C1 segment of cervical spinal cord (tissue), 14 donors: ENCODE data around the gene ERICH6B.

ENCODE experiments used
- DNase-seq, 14 donors: peaks; one replicate each; lab custom pipeline; 2025; lab: John Stamatoyannopoulos, UW

The ERICH6B gene

DNA sequence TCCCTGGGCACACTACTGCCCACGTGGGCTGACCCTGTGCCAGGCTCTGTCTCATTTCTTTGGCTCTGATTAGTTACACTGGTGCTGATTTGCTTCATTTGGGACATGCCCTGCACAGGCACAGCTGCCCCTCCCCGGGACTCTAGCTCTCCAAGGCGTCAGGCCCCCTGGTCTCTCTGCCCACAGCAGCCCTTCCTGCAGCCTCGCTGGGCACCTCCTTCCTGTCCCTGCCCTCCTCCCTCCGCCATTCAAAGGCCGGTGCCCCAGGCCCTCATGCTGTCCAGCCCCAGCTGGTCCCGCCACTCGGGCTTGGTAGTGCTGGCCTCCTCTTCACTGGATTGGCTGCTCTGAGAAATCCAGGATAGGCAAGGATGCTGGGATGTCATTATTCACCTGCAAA lies 73.1 kb downstream of the ERICH6B start:
- no peak for DNase-seq

DNA sequence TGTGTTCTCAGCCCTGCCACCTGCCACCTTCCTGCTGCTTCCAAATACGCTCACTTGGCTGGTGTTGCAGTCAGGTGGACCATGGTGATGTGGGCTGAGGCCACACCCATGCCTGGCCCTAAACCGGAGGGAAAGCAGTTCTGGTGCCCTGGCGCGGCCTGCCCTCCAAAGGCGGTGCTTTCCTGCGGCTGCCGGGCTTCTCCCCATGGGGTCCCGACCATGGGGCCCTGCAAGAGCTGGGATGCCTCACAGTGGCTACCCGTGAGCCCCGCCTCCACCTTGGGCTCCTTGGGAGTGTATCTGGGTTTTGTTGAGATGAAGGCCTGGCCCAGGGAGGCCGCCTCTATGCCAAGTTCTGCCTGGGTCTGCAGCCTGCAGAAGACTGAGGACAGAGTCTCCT lies 73.7 kb downstream of the ERICH6B start:
- no peak for DNase-seq

DNA sequence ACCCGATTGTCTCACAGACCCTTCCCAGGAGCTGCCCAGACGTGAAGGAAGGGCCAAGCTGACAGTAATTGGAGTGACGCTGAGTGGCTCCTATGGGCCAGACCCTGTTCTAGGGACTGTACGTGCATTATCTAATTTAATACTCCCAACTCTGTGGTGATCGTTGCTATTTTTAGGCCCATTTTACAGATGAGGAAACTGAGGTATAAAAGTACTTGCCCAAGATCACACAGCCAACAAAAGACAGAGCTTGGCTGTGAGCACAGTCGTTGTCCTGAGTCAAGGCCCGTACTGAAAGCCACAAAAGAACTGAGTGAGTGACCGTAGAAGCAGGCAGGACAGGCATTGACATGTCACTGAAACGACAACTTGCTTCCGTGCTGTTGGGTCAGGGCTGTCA lies 74.7 kb downstream of the ERICH6B start:
- no peak for DNase-seq

DNA sequence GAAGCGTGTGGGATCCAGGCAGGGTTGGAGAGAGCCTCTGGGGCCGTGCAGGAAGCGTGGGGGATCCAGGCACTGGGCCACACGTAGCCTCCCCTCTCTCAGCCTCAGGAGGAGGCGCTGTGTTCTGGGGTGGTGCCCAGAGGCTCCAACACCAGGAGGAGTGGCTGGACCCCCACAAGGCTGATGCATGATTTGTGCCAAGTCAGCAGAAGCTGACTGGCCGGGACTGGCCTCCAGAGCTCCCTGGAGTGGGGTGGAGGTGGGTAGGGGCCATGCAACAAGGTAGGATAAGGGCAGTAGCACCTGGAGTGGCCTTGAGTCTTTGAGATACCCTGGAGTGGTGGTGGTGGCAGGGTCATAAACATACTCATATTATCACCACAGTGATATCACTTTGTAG lies 75.3 kb downstream of the ERICH6B start:
- DNase-seq, result no peak

DNA sequence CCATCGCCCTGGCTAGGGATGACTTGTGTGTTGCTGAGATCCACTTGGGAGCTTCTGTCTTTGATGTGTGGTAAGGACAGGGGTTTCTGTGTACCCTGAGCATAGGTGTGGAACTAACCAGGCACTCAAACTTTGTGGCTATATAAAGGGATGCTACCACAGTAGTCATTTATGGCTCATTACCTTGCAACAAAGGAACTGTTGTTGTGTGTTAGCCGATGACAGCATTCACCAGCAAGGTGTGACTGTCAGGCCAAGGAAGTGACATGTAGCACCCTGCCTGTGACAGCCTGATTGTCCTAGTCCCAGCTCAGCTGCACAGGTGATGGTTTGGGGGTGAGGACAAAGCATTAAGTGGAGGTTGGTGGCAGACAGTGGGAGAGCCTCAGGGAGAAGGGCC lies 77.2 kb downstream of the ERICH6B start:
- no peak for DNase-seq

DNA sequence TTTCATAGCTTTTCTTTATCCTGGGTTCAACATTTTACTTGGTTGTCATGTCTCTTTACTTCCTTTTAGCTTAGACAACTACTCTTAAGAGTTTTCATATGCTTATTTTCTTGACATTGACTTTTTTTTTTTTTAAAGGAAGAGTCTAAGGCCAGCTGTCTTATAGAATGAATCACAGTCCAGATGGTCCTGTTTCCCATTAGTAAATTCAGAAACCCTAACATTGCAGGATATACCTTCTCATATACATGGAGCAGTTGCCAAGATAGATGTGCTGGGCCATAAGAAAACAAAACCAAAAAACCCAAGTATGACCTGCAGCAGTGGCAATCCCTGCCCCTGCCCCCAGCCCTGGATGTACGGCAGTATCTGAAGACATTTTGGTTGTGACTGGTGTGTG lies 78.0 kb downstream of the ERICH6B start:
- DNase-seq, result no peak

DNA sequence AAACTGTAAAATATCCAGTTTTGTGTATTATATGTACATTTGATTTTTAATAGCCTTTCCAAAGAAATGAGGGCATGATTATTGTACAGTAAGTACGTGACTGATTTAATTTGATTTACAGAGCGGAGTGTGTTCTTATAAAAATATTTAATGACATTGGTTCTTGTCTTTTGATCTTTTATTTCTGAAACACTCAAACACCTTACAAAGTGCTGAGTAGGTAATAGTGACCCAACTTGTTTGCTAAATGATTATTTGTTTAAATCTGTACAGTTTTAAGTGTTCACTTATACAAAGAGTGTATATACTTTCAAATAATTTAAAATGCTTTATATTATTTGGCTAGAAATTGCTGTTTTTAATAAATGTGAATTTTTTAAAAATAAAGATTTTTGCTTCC lies 79.3 kb downstream of the ERICH6B start:
- no peak for DNase-seq

DNA sequence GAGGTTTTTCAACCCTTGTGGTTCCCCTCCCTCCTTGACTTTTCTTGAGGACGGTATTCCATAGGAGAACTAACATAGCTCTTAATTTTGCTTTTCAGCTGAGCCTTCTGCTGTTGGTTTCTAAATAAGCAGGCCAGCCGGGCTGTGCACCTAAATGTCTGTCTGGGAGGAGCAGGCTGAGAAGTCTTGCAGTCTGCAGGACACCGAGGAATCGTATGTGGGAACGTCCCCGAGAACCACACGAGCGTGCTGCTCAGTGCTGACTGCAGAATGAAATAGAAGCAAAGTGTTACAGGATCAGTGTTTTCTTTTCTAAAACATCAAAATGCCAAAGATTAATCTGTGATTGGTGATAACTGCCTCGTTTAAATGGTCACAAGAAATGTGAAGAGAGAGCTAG lies 80.9 kb downstream of the ERICH6B start:
- DNase-seq, result no peak

DNA sequence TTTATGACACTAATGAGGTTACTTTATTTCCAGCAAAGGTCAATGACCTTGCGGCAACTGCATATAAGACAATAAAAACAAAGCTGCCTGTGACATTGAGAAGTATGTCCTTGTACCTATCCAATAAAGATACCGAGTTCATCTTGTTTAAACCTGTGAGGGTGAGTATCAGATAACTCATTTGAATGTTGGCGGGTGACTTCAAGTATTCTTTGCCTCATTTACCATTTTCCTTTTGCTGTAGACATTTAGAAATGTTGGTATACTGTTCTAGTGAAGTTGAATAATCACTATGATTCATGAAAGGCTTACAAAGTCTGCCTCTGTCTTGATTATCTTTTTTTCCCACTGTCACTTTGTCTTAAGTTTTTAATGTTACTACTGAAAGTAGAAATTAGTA lies 85.8 kb downstream of the ERICH6B start:
- no peak for DNase-seq

DNA sequence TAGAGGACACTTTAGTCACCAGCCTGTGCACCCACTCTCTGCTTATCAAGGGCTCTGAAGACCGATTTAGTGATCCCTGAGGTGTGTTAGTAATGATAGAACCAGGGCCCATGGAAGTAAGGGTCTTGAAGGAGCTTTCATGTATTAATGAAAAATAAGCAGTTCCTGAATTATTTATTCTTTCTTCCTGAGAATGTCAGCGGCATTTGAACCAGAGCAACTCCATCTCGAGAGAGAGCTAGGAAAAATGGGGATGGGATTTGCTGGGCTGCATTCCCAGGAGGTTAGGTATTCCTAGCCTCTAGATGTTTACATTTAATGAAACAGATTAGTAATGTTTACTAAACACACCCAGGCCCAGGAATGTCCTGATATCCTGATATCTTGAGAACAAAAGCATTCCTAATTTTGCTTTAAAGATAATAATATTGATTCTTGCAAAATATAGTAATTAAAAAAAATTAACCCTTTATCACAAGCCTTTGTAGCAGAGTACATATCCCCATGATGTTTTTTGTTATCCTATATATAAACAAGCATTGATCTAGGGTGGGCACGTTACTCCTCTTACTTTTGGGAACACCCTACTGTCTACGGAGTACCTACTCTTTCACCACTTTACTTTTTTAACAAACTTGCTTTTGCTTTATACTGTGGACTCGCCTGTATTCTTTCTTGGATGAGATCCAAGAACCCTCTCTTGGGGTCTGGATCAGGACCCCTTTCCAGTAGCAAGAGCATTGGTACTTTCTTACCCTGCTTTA lies 87.7 kb downstream of the ERICH6B start:
- DNase-seq, result no peak

DNA sequence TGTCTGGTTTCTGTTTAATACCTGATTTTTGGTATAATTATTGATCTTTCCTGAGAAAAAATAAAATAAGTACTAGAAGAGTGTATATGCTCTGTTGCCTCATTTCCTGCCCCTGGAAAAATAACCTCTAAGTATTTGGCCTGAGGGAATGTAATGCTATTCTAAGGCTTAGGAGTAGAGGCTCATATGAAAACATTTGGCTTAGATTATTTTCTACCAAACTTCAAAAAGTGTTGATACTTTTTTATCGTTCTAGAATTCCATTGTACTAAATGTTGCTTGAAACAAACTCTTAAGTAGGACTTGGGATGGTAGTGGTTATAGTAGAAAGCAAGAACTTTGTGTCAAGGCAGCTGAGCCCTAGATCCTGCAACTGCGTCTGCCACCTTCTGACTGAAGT lies 93.0 kb downstream of the ERICH6B start:
- no peak for DNase-seq

DNA sequence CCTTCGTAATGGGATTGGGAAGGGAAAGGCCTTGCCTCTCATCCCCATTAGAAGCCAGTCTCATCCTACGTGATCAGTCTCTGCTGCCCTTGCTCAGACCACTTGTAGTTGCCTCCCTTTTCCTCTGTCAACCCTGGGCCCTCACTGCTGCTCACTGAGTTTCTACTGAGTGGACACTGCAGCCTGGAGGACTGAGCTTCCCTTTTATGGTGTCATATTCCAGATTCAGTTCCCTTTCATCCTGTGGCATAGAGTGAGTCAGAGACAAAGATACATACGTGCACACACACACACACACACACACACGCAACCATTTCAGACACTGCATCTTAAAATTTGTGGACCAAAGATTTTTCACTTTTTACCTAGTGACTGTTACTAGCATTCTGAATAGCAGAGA lies 94.2 kb downstream of the ERICH6B start:
- DNase-seq, result no peak

DNA sequence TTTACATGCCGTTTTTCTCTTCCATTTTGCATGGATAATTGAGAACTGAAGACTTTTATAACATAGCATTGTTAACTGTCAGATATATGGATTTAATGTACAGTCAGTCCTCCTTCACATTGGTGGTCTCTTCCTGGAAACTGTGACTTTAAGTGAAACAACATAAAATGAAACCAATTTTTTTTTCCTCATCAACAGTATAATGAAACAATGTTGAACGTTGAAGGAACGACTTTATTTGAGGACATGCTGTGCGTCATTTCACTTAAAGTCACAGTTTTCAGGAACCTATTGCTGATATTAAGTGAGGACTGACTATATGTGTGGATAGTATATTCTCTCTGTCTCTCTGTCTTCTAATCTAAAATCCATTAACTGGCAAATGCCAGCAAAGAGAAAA lies 96.0 kb downstream of the ERICH6B start:
- no peak for DNase-seq

DNA sequence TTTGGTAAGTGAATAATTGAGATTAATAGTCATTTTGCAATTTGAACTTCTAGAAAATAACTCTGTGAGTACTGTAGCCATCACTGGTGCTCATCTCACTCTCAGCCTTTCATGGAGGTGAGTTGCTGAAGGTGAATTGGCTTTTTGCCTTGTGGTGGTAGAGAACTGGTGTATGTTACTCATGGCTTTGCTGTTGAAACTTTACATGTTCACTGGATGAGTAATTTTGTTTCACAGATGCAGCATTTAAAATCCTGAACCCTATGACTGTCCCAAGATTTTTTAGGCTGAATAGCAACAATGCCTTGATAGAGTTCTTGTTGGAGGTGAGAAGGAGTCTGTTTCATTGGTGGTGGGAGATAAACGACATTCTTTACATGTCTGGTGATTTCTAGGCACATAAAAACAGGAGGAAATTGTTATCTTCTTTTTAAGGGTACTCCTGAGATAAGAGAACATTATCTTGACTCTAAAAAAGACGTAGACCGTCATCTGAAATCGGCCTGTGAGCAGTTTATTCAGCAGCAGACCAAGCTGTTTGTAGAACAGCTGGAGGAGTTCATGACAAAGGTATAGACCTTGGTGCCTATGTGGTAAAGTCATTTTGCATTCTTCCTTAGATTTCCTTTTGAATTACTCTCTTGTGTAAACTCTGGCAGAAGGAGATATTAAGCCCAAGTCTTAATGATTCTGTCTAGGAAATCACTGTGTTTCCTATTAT lies 96.9 kb downstream of the ERICH6B start:
- no peak for DNase-seq

DNA sequence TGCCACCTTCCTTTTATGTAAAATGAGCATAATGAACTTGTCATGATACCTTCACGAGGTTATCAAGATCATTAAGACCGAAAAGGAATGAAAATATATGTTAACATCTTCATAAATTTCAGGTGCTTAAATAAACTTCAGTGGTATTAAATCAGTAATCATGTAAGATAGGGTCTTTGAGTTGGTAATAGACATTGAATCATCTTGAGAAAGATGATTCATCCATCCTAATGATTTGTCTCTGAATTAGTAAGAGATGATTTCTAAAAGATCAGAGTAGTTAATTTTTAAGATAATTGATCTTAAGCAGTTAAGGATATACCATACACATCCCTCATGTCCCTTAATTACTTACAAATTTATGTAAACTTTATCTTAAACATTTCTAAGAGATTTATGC lies 98.8 kb downstream of the ERICH6B start:
- DNase-seq, result no peak

DNA sequence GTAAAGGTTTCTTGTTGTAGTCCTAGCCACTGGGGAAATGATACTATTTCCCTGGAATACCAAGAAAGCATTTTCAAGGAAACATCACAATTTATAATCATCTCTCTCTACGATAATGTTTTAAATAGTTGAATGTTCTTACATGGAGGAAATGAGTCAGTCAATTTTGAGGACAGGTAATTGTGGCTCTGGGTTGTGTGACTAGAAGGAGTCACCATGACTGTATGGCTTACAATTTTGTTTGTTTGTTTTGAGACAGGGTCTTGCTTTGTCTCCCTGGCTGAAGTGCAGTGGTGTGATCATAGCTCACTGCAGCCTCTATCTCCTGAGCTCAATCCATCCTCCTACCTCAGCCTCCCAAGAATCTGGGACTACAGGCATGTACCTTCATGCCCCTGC lies 103.4 kb downstream of the ERICH6B start:
- no peak for DNase-seq

DNA sequence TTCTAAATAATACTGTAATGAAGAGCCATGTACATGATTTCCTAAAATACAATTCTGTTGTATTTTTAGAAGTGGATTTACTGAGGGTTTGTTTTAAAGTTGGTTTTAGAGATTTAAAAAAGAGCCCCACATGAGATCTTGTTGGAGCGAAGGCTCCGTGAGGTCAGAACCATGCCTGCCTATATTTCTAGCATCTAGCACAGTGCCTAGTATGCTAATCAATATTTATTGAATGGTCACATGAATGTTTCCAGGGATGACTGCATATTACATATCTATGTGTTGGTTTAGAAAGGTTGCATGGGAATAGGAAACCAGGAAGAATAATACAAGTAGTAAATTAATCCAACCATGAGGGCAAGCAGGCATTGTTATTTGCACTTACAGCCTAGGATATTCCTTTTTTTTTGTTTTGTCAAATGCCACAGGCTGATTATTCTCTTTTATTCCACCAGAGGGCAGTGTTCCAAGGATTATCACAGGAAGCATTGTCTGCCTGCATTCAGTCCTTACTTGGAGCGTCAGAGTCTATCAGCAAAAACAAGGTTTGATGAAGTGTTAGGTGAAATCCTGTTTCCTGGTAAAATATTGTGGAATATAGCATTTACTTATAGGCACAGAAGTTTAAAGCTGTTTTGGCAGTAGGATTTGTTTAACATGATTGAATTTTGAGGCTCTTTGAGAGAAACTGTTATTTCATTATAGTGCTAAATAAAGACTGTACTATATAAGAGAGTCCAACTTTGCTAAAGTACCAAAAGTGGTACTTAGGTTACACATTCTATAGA lies 104.0 kb downstream of the ERICH6B start:
- peak in 2 of 14 donors; percentile 1 to 30 for DNase-seq

DNA sequence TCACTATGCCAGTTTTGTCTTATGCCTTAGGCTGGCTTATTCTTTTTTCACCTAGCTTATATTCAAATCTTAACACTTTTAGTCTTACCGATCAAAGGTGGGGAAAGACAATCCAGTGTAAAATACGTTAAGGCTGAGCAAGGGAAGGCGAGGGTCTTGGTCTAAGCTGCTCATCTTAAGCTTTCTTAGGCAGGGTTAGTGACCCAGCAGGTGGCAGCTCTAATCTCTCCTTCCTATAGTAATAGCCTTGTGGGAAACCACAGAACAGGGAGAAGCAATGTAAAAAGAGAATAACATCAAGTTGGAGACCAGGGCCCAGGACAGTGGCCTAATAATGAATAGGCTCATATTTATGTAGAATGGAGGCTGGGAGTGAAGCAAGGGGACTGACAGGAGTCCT lies 104.9 kb downstream of the ERICH6B start:
- DNase-seq, result no peak

DNA sequence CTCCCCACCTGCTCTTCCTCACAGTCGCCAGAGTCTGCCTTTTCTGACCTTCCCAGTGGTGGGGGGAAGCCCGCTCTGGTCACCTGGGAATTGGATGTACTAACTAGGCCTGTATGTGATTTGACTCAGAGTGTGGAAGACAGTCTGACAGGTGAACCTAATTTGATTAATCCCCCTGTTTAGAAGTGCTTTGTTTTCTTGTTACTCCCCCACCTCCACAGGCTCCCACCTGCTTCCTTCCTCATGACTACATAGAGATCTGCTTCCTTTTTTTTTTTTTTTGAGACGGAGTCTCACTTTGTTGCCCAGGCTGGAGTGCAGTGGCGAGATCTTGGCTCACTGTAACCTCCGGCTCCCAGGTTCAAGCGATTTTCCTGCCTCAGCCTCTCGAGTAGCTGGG lies 106.8 kb downstream of the ERICH6B start:
- DNase-seq, result no peak

DNA sequence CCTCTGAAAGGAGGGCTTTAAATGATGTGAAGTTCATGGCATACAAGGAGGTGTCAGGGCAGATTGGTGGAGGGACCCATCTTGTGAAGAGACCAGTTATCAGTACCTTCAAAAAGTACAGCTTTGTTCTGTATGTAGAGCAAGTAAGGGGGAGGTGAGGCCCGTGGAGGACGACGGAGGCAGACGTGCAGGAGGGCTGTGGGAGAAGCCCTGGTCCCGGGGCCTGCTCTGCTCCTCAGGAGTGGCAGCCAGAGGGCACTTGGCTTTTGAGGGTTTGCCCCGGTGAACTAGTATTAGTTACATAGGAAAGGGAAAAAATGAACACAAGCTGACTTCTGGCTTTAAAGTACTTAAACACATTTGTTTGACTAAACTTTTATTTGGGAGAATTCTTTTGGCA lies 108.7 kb downstream of the ERICH6B start:
- no peak for DNase-seq

DNA sequence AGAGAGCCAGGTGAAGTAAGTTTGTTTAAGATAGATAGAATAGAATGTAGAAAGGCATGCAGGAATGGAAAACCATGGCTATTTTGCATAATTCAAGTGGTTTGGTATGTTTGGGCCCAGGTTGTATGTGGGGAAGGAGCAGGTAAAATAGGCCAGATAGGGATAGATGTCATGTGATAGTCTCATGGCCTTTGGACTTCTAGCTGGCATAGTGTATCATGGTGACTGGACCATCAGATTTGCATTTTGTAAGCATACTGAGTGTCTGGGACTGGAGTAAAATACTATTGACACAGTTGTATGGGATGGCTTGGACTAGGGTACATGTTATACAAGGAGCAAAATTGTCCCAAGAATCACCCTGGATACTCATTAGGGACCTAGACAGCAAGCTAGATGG lies 111.9 kb downstream of the ERICH6B start:
- DNase-seq, result no peak

DNA sequence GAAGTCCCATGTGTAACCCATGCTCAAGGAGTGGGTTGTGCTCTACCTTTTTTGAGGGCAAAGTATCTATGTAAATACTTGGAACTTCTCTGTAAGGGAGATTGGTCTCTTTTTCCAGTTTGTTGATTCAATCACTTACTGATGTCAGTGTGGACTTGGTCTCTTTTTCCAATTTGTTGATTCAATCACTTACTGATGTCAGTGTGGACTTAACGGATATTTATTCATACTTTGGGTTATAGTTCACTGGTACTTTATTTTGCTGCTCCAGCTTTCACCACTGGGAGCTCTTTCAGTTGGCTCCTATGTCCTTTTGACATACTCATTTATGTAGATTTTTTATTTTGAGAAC lies 114.4 kb downstream of the ERICH6B start:
- DNase-seq, result no peak
